ENCODE data around the gene CCDC112.

CCDC112 gene

GRCh38 chr5:115296124-115297022 is at the start of gene CCDC112:
Gene CCDC112 (minus strand): TSS chr5:115296654. CDS start chr5:115296543, 111 bp downstream.
- H3K36me3 ChIP-seq (ENCODE audit: control insufficient read depth, insufficient read depth, low read length), result 0 out of 2 replicates have a peak, but pooled peaks cover 3% of the 10 kb centered on the region
- no peaks in the 10 kb centered on the region for H3K4me1 ChIP-seq (ENCODE audit: control insufficient read depth, insufficient read depth, low read length)
- peak within 1 kb of the TSS; percentile 67 for H3K9ac ChIP-seq (ENCODE audit: low read length)
- H3K27ac ChIP-seq (ENCODE audit: low read depth, low read length), result peak within 1 kb of the TSS; percentile 39; the same call in 1 of the 2 replicates
- H3K27me3 ChIP-seq (ENCODE audit: control insufficient read depth, insufficient read depth, low read length), result no peaks in the 10 kb centered on the region
- peak within 1 kb of the TSS; percentile 79 for H3K4me3 ChIP-seq (ENCODE audit: low read depth, low read length)
- H3K9me3 ChIP-seq (ENCODE audit: control insufficient read depth, insufficient read depth, low read depth, low read length), result peaks cover 12% of the 10 kb centered on the region; the same call in 1 of the 2 replicates

- Histone ChIP-seq H3K4me3 (ENCODE audit: low read depth, low read length) (no peak overlapping the region), H3K9ac (ENCODE audit: low read length) (no peak overlapping the region), H3K27ac (ENCODE audit: low read depth, low read length) (no peak overlapping the region), H3K4me1 (ENCODE audit: control insufficient read depth, insufficient read depth, low read length) (no peaks in the 10 kb centered on the region; the same call in 1 of the 2 replicates), H3K27me3 (ENCODE audit: control insufficient read depth, insufficient read depth, low read length) (no peaks in the 10 kb centered on the region), H3K36me3 (ENCODE audit: control insufficient read depth, insufficient read depth, low read length) (no peaks in the 10 kb centered on the region), H3K9me3 (ENCODE audit: control insufficient read depth, insufficient read depth, low read depth, low read length) (no peaks in the 10 kb centered on the region)
Measured at GRCh38 chr5:115345344-115345743, 48.9 kb upstream of the CCDC112 start.

GRCh38 chr5:115343855-115344254 is 47.4 kb upstream of the CCDC112 start:
- Histone ChIP-seq H3K36me3 (ENCODE audit: control insufficient read depth, insufficient read depth, low read length) (no peaks in the 10 kb centered on the region), H3K27me3 (ENCODE audit: control insufficient read depth, insufficient read depth, low read length) (no peaks in the 10 kb centered on the region), H3K27ac (ENCODE audit: low read depth, low read length) (no peak overlapping the region), H3K9me3 (ENCODE audit: control insufficient read depth, insufficient read depth, low read depth, low read length) (no peaks in the 10 kb centered on the region), H3K4me1 (ENCODE audit: control insufficient read depth, insufficient read depth, low read length) (no peaks in the 10 kb centered on the region; the same call in 1 of the 2 replicates), H3K9ac (ENCODE audit: low read length) (no peak overlapping the region), H3K4me3 (ENCODE audit: low read depth, low read length) (no peak overlapping the region)

GRCh38 chr5:115342590-115343377 is 46.3 kb upstream of the CCDC112 start:
- no peaks in the 10 kb centered on the region for H3K9me3 ChIP-seq (ENCODE audit: control insufficient read depth, insufficient read depth, low read depth, low read length)
- H3K36me3 ChIP-seq (ENCODE audit: control insufficient read depth, insufficient read depth, low read length), result no peaks in the 10 kb centered on the region
- H3K4me1 ChIP-seq (ENCODE audit: control insufficient read depth, insufficient read depth, low read length), result no peaks in the 10 kb centered on the region
- H3K27me3 ChIP-seq (ENCODE audit: control insufficient read depth, insufficient read depth, low read length), result no peaks in the 10 kb centered on the region
- H3K4me3 ChIP-seq (ENCODE audit: low read depth, low read length), result no peak overlapping the region
- no peak overlapping the region for H3K27ac ChIP-seq (ENCODE audit: low read depth, low read length)
- H3K9ac ChIP-seq (ENCODE audit: low read length), result no peak overlapping the region

- H3K27ac ChIP-seq (ENCODE audit: low read depth, low read length), result no peak overlapping the region
- H3K9ac ChIP-seq (ENCODE audit: low read length), result no peak overlapping the region
- no peak overlapping the region for H3K4me3 ChIP-seq (ENCODE audit: low read depth, low read length)
- H3K9me3 ChIP-seq (ENCODE audit: control insufficient read depth, insufficient read depth, low read depth, low read length), result no peaks in the 10 kb centered on the region
- no peaks in the 10 kb centered on the region for H3K27me3 ChIP-seq (ENCODE audit: control insufficient read depth, insufficient read depth, low read length)
- no peaks in the 10 kb centered on the region for H3K36me3 ChIP-seq (ENCODE audit: control insufficient read depth, insufficient read depth, low read length)
- no peaks in the 10 kb centered on the region for H3K4me1 ChIP-seq (ENCODE audit: control insufficient read depth, insufficient read depth, low read length)
Measured at GRCh38 chr5:115341745-115342144, 45.3 kb upstream of the CCDC112 start.

- Histone ChIP-seq H3K9ac (ENCODE audit: low read length) (no peak overlapping the region), H3K27me3 (ENCODE audit: control insufficient read depth, insufficient read depth, low read length) (no peaks in the 10 kb centered on the region), H3K36me3 (ENCODE audit: control insufficient read depth, insufficient read depth, low read length) (no peaks in the 10 kb centered on the region), H3K4me1 (ENCODE audit: control insufficient read depth, insufficient read depth, low read length) (no peaks in the 10 kb centered on the region), H3K9me3 (ENCODE audit: control insufficient read depth, insufficient read depth, low read depth, low read length) (no peaks in the 10 kb centered on the region), H3K27ac (ENCODE audit: low read depth, low read length) (no peak overlapping the region), H3K4me3 (ENCODE audit: low read depth, low read length) (no peak overlapping the region)
Measured at GRCh38 chr5:115338851-115339250, 42.4 kb upstream of the CCDC112 start.

GRCh38 chr5:115337882-115338281 is 41.4 kb upstream of the CCDC112 start:
- Histone ChIP-seq H3K9ac (ENCODE audit: low read length) (no peak overlapping the region), H3K36me3 (ENCODE audit: control insufficient read depth, insufficient read depth, low read length) (no peaks in the 10 kb centered on the region), H3K4me1 (ENCODE audit: control insufficient read depth, insufficient read depth, low read length) (0 out of 2 replicates have a peak, but pooled peaks cover 5% of the 10 kb centered on the region), H3K27ac (ENCODE audit: low read depth, low read length) (no peak overlapping the region), H3K27me3 (ENCODE audit: control insufficient read depth, insufficient read depth, low read length) (no peaks in the 10 kb centered on the region), H3K4me3 (ENCODE audit: low read depth, low read length) (no peak overlapping the region), H3K9me3 (ENCODE audit: control insufficient read depth, insufficient read depth, low read depth, low read length) (no peaks in the 10 kb centered on the region)

- no peak overlapping the region for H3K9ac ChIP-seq (ENCODE audit: low read length)
- no peaks in the 10 kb centered on the region for H3K27me3 ChIP-seq (ENCODE audit: control insufficient read depth, insufficient read depth, low read length)
- H3K4me3 ChIP-seq (ENCODE audit: low read depth, low read length), result no peak overlapping the region
- H3K27ac ChIP-seq (ENCODE audit: low read depth, low read length), result no peak overlapping the region
- no peaks in the 10 kb centered on the region for H3K36me3 ChIP-seq (ENCODE audit: control insufficient read depth, insufficient read depth, low read length)
- no peaks in the 10 kb centered on the region for H3K9me3 ChIP-seq (ENCODE audit: control insufficient read depth, insufficient read depth, low read depth, low read length)
- 0 out of 2 replicates have a peak, but pooled peaks cover 5% of the 10 kb centered on the region for H3K4me1 ChIP-seq (ENCODE audit: control insufficient read depth, insufficient read depth, low read length)
Measured at GRCh38 chr5:115336964-115337363, 40.5 kb upstream of the CCDC112 start.

GRCh38 chr5:115336201-115336720 is 39.8 kb upstream of the CCDC112 start:
- H3K9me3 ChIP-seq (ENCODE audit: control insufficient read depth, insufficient read depth, low read depth, low read length), result no peaks in the 10 kb centered on the region
- H3K27ac ChIP-seq (ENCODE audit: low read depth, low read length), result no peak overlapping the region
- no peak overlapping the region for H3K4me3 ChIP-seq (ENCODE audit: low read depth, low read length)
- H3K36me3 ChIP-seq (ENCODE audit: control insufficient read depth, insufficient read depth, low read length), result no peaks in the 10 kb centered on the region
- 0 out of 2 replicates have a peak, but pooled peaks cover 5% of the 10 kb centered on the region for H3K4me1 ChIP-seq (ENCODE audit: control insufficient read depth, insufficient read depth, low read length)
- H3K27me3 ChIP-seq (ENCODE audit: control insufficient read depth, insufficient read depth, low read length), result no peaks in the 10 kb centered on the region
- no peak overlapping the region for H3K9ac ChIP-seq (ENCODE audit: low read length)

- Histone ChIP-seq H3K4me3 (ENCODE audit: low read depth, low read length) (no peak overlapping the region), H3K27me3 (ENCODE audit: control insufficient read depth, insufficient read depth, low read length) (no peaks in the 10 kb centered on the region), H3K27ac (ENCODE audit: low read depth, low read length) (no peak overlapping the region), H3K36me3 (ENCODE audit: control insufficient read depth, insufficient read depth, low read length) (no peaks in the 10 kb centered on the region), H3K9ac (ENCODE audit: low read length) (no peak overlapping the region), H3K9me3 (ENCODE audit: control insufficient read depth, insufficient read depth, low read depth, low read length) (no peaks in the 10 kb centered on the region), H3K4me1 (ENCODE audit: control insufficient read depth, insufficient read depth, low read length) (0 out of 2 replicates have a peak, but pooled peaks cover 5% of the 10 kb centered on the region)
Measured at GRCh38 chr5:115335301-115335700, 38.8 kb upstream of the CCDC112 start.

All from HUES6 (cell line).